ENCODE measurements around the gene LPGAT1.
A peak's percentile ranks its signal among the peaks of the same experiment; 100 is the strongest.
"Not testable (repeated sequence)": the region's sequence is repeated elsewhere in the genome, so short reads cannot be mapped to it uniquely, and the experiment has no call there.

The LPGAT1 gene

GRCh38 chr1:211830328-211831142 lies at the start of gene LPGAT1:
LPGAT1 (minus strand) TSS chr1:211830763; CDS start chr1:211829296, 1,467 bp downstream.
- DNase-seq (ENCODE audit: low read depth in 2 of 2): peak; percentile 62 to 64

GRCh38 chr1:211879475-211879874 lies 48.9 kb upstream of the LPGAT1 start:
- no peak for DNase-seq (ENCODE audit: low read depth in 2 of 2)

- no peak for DNase-seq (ENCODE audit: low read depth in 2 of 2)
Observed at GRCh38 chr1:211876851-211877590, 46.5 kb upstream of the LPGAT1 start.

GRCh38 chr1:211875541-211875940 lies 45.0 kb upstream of the LPGAT1 start:
- DNase-seq (ENCODE audit: low read depth in 2 of 2): no peak

GRCh38 chr1:211874521-211875347 lies 44.2 kb upstream of the LPGAT1 start:
- DNase-seq (ENCODE audit: low read depth in 2 of 2): no peak

GRCh38 chr1:211873731-211874130 lies 43.2 kb upstream of the LPGAT1 start:
- not testable (repeated sequence) for DNase-seq (ENCODE audit: low read depth in 2 of 2)

GRCh38 chr1:211870156-211870555 lies 39.6 kb upstream of the LPGAT1 start:
- DNase-seq (ENCODE audit: low read depth in 2 of 2): no peak

GRCh38 chr1:211865180-211865579 lies 34.6 kb upstream of the LPGAT1 start:
- DNase-seq (ENCODE audit: low read depth in 2 of 2): no peak

GRCh38 chr1:211859405-211859804 lies 28.8 kb upstream of the LPGAT1 start:
- no peak for DNase-seq (ENCODE audit: low read depth in 2 of 2)

- DNase-seq (ENCODE audit: low read depth in 2 of 2): no peak
Observed at GRCh38 chr1:211851174-211851573, 20.6 kb upstream of the LPGAT1 start.

GRCh38 chr1:211843507-211844298 lies 13.1 kb upstream of the LPGAT1 start:
- DNase-seq (ENCODE audit: low read depth in 2 of 2): no peak

- no peak for DNase-seq (ENCODE audit: low read depth in 2 of 2)
Observed at GRCh38 chr1:211843018-211843417, 12.5 kb upstream of the LPGAT1 start.

GRCh38 chr1:211842518-211842917 lies 12.0 kb upstream of the LPGAT1 start:
- no peak for DNase-seq (ENCODE audit: low read depth in 2 of 2)

GRCh38 chr1:211839106-211839505 lies 8.5 kb upstream of the LPGAT1 start:
- DNase-seq (ENCODE audit: low read depth in 2 of 2): no peak

- no peak for DNase-seq (ENCODE audit: low read depth in 2 of 2)
Observed at GRCh38 chr1:211833174-211833820, 2.7 kb upstream of the LPGAT1 start.

- DNase-seq (ENCODE audit: low read depth in 2 of 2): no peak
Observed at GRCh38 chr1:211832661-211833060, 2.1 kb upstream of the LPGAT1 start.

- DNase-seq (ENCODE audit: low read depth in 2 of 2): no peak
Observed at GRCh38 chr1:211831558-211832323, 1.2 kb upstream of the LPGAT1 start.

GRCh38 chr1:211830055-211830327 lies 572 bp downstream of the LPGAT1 start:
- peak in 1 of 2 donors; percentile 15 for DNase-seq (ENCODE audit: low read depth in 2 of 2)

- DNase-seq (ENCODE audit: low read depth in 2 of 2): no peak
Observed at GRCh38 chr1:211829343-211830054, 1.1 kb downstream of the LPGAT1 start.

Measured in stimulated activated CD4-positive, alpha-beta T cell treated with anti-CD3 and anti-CD28 coated beads, Interleukin-4, amount 100 ng/mL, for 48 hours (primary cell).